ENCODE data around the gene COBL. TPM values are rescaled to one million over a fixed set of nuclear protein-coding genes. Genes with fewer than 3 reads are reported as not detected.

The COBL gene
- total RNA-seq, 1 donor: not detected

DNA sequence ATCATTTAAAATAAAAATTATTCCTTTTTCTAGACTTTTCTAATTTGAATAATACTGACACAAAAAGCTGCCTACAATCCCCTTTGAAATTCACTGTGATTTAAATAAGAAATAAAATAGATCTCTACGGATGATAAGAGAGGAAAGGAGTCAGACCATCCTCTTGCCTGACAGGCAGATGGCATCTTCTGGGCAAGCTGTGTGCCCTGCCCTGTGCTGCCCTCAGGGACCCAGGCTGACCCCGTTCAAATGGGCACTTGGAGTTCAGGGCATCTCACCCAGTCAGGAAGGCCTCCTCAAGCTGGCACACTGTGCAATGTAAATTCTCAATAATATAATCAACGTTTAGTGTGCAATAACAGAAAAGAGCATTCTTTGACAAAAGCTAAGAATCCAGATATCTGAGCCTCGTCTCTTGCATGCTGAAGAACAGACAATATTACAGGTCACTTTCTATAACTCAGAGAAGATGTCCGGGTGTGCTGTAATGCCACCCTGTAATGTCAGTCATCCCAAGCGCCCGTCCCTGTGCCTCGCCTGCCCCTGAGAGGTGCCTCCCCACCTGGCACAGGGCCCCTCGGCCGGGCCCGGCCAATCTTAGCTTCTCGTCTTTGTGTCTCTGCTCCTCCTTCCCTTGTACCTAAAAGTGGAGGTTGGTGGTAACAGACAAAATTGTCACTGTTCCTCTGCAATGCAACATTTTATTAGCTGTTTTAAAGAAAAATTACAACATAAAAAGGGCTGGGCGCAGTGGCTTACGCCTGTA, 263.3 kb downstream of the COBL start:
- no peak overlapping the region for H3K4me3 ChIP-seq (ENCODE audit: low read depth, low read length)
- TF ChIP-seq, protein P1, sequence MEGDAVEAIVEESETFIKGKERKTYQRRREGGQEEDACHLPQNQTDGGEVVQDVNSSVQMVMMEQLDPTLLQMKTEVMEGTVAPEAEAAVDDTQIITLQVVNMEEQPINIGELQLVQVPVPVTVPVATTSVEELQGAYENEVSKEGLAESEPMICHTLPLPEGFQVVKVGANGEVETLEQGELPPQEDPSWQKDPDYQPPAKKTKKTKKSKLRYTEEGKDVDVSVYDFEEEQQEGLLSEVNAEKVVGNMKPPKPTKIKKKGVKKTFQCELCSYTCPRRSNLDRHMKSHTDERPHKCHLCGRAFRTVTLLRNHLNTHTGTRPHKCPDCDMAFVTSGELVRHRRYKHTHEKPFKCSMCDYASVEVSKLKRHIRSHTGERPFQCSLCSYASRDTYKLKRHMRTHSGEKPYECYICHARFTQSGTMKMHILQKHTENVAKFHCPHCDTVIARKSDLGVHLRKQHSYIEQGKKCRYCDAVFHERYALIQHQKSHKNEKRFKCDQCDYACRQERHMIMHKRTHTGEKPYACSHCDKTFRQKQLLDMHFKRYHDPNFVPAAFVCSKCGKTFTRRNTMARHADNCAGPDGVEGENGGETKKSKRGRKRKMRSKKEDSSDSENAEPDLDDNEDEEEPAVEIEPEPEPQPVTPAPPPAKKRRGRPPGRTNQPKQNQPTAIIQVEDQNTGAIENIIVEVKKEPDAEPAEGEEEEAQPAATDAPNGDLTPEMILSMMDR (IDR thresholded peaks at IDR 0.05; ENCODE audit: insufficient read depth, low read length): no peak
- no peak for DNase-seq (ENCODE audit: low read depth)

DNA sequence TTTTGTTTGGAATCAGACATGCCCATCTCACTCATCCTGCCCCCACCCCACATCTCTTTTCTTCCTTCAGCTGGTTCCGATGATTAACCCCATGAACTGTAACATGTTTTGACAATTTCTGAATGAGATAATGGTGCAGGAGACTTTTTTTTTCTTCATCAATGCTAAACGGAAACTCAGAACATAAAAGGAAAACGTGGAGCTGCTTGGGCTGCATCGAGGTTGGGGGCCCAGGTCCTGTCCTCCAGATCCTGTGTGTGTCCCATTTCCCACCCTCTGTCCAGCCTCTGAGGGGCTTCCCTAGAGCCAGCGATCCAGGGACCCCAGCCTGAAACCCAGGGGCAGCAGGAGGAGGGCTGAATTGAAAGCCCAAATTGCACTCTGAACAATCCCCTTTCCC, 270.1 kb downstream of the COBL start:
- DNase-seq (ENCODE audit: low read depth): no peak
- TF ChIP-seq, protein P1 (IDR thresholded peaks at IDR 0.05; ENCODE audit: insufficient read depth, low read length): no peak
- no peak overlapping the region for H3K4me3 ChIP-seq (ENCODE audit: low read depth, low read length)

DNA sequence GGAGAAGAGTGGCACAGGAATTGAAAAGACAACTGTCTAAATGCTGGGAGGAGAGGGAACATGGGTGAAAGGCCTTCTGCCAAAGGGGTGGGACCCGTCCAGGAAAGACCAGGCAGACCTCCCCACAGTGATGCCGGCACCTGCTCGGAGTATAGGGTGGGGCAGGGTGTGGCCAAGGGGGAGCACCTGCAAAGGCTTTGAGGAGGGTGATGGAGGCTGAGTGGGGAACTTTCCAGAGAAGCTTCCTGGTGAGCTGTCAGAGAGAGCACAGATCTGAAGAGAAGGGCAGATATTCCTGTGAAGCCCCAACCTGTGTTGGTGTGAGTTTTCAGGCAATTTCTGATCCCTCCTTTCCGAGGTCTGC, 270.5 kb downstream of the COBL start:
- TF ChIP-seq, protein P1 (IDR thresholded peaks at IDR 0.05; ENCODE audit: insufficient read depth, low read length): no peak
- no peak for DNase-seq (ENCODE audit: low read depth)
- no peak overlapping the region for H3K4me3 ChIP-seq (ENCODE audit: low read depth, low read length)

DNA sequence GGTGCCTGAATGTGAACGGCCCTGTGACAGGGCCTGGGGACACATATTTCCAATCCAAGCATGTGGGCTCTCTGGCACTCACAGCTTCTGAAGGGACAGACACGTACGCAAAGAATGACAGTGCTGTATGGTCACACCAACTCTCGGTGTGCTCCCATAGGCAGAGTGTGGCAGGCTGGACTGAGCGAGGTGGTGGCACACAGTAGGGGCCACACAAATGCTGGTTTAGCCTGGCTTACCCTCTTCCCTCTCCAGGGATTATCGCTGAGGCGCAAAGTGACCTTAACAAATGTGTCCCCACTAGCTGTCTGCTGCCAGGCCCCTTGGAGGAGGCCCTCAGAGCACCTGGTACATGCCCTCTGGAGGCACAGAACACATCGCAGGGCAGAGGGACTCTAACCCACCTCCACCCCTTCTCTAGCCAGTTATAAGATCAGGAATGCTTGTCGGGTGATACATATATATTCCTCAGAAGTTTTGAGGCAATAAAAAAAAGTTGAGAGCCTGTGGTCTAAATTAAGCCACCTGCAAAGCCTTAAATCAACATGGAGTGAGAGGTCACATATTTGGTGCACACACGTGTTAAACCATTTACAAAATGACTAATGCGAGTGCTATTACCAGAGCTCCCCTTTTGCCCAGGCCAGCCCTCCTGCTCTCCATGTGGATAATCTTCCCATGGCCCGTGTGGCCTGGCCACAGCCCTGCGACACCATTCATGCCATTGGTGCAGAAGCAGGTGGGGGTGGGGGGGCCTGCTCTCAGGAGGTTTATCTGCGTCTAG, 271.1 kb downstream of the COBL start:
- TF ChIP-seq, protein P1 (IDR thresholded peaks at IDR 0.05; ENCODE audit: insufficient read depth, low read length): no peak
- DNase-seq (ENCODE audit: low read depth): peak; percentile 63
- no peak overlapping the region for H3K4me3 ChIP-seq (ENCODE audit: low read depth, low read length)

- no peak overlapping the region for H3K4me3 ChIP-seq (ENCODE audit: low read depth, low read length)
- TF ChIP-seq, protein P1 (IDR thresholded peaks at IDR 0.05; ENCODE audit: insufficient read depth, low read length): no peak
- DNase-seq (ENCODE audit: low read depth): no peak
Observed at GRCh38 chr7:51043461-51043860, 273.1 kb downstream of the COBL start.

DNA sequence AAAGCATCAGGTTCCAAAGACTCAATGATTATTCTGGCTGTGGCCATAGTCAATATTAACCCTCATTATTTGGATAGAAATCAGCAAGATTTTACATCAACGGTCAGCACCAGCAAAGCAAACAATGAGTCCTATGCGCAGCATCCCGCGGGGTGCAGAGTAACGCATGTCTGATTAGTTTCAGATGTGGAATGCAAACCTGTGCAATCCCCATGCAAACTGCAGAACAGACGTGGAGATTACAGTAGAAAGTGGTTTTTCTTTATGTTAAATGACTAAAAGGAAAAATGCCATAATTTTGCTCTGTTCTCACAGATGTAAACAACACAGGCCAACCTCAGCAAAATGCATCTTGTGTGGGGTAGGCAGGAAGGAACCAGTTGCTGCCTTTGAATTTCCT, 275.8 kb downstream of the COBL start:
- TF ChIP-seq, protein P1 (IDR thresholded peaks at IDR 0.05; ENCODE audit: insufficient read depth, low read length): no peak
- peak; percentile 76 for DNase-seq (ENCODE audit: low read depth)
- no peak overlapping the region for H3K4me3 ChIP-seq (ENCODE audit: low read depth, low read length)
